T-helper 2 cell treated with Interferon-gamma antibody and Interleukin-4, amounts not matched to agents 100 ng/mL and 5 ng/mL, for 36 hours (primary cell): ENCODE measurements around the gene VASN. TPM values are rescaled to one million over a fixed set of nuclear protein-coding genes. Genes with fewer than 3 reads are reported as not detected.
"Not testable (repeated sequence)": the region's sequence is repeated elsewhere in the genome, so short reads cannot be mapped to it uniquely, and the experiment has no call there.

ENCODE experiments used
- intact Hi-C: fragments of 100-400 bp; cut with micrococcal nuclease; formaldehyde crosslinking; loops from one replicate; pipeline ENCODE4 v1.15.1; 2023
- total RNA-seq: library from RNA; stranded (reverse); gene quantifications from 2 replicates; pipeline ENCODE4 v1.2.3, GENCODE V29; 2022

The VASN gene
- total RNA-seq, 1 donor from 2014 or later = not detected

GRCh38 chr16:4336701-4337539 is 34.7 kb upstream of the VASN start:
- intact Hi-C loops = no loop called here

- intact Hi-C loops = no loop called here
These were observed 34.0 kb upstream of the VASN start for GRCh38 chr16:4337540-4338088.

GRCh38 chr16:4338125-4338582 is 33.5 kb upstream of the VASN start:
- intact Hi-C loops = no loop called here

- intact Hi-C loops = no loop called here
These were observed 32.8 kb upstream of the VASN start for GRCh38 chr16:4338712-4339299.

GRCh38 chr16:4339455-4339854 is 32.2 kb upstream of the VASN start:
- intact Hi-C loops = no loop called here

- intact Hi-C loops = no loop called here
These were observed 31.7 kb upstream of the VASN start for GRCh38 chr16:4339909-4340308.

GRCh38 chr16:4340443-4340842 is 31.2 kb upstream of the VASN start:
- intact Hi-C loops = no loop called here

GRCh38 chr16:4341250-4341649 is 30.4 kb upstream of the VASN start:
- intact Hi-C loops = no loop called here

GRCh38 chr16:4342866-4343744 is 28.5 kb upstream of the VASN start:
- intact Hi-C loops = no loop called here

GRCh38 chr16:4344300-4344982 is 27.2 kb upstream of the VASN start:
- intact Hi-C loops = not testable (repeated sequence)

GRCh38 chr16:4344983-4345835 is 26.4 kb upstream of the VASN start:
- intact Hi-C loops = no loop called here

- intact Hi-C loops = no loop called here
These were observed 25.5 kb upstream of the VASN start for GRCh38 chr16:4345836-4346781.

- intact Hi-C loops = no loop called here
These were observed 24.6 kb upstream of the VASN start for GRCh38 chr16:4347010-4347409.

- intact Hi-C loops = no loop called here
These were observed 23.7 kb upstream of the VASN start for GRCh38 chr16:4347765-4348509.

GRCh38 chr16:4349332-4349731 is 22.3 kb upstream of the VASN start:
- intact Hi-C loops = no loop called here

GRCh38 chr16:4350365-4350786 is 21.3 kb upstream of the VASN start:
- intact Hi-C loops = loop anchor here (2.0 kb wide), 1 partner anchor 78 kb away; the partner anchor contains the start of gene TFAP4

GRCh38 chr16:4350787-4351659 is 20.6 kb upstream of the VASN start, which contains the start of gene PAM16:
PAM16 (minus strand) TSS chr16:4351321; CDS start chr16:4351234, 87 bp downstream.
- intact Hi-C loops = loop anchor here (1.0 to 2.0 kb wide), 2 partner anchors 44 to 78 kb away; partner anchors contain the start of gene TFAP4
